Measurements from ENCODE around the gene CNTNAP2.
"Not testable (repeated sequence)": the region's sequence is repeated elsewhere in the genome, so short reads cannot be mapped to it uniquely, and the experiment has no call there.

CNTNAP2 gene

GRCh38 chr7:147053746-147054145, 937.1 kb downstream of the CNTNAP2 start:
- TF ChIP-seq GATA1 (IDR thresholded peaks at IDR 0.05; ENCODE audit: low read depth, low read length) (no peak), POLR2A (IDR thresholded peaks at IDR 0.05; ENCODE audit: low read length) (no peak)
- DNase-seq, result no peak

- DNase-seq, result no peak
- TF ChIP-seq POLR2A (IDR thresholded peaks at IDR 0.05; ENCODE audit: low read length) (no peak), GATA1 (IDR thresholded peaks at IDR 0.05; ENCODE audit: low read depth, low read length) (no peak)
Observed at GRCh38 chr7:147060070-147060469, 943.5 kb downstream of the CNTNAP2 start.

DNA sequence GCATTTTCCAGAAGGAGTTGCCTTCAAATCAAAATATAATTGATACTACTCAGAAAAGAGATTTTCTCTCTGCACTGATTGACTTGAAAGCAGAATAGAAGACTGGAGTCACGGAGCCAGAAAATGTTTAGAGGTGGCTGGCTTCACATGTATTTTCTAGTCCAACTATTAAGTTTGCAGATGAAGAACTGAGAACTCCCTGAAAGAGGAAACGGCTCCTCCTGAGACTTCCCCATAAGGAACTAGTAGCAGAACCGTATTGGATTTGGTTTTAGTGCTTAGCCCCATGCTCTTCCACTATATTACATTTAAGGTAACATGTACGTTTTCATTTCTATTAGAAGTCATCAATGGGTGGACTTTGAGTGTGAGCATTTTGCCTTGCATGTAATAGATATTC, 946.3 kb downstream of the CNTNAP2 start:
- no peak for TF ChIP-seq POLR2A (IDR thresholded peaks at IDR 0.05; ENCODE audit: low read length)
- no peak for TF ChIP-seq GATA1 (IDR thresholded peaks at IDR 0.05; ENCODE audit: low read depth, low read length)
- no peak for DNase-seq

DNA sequence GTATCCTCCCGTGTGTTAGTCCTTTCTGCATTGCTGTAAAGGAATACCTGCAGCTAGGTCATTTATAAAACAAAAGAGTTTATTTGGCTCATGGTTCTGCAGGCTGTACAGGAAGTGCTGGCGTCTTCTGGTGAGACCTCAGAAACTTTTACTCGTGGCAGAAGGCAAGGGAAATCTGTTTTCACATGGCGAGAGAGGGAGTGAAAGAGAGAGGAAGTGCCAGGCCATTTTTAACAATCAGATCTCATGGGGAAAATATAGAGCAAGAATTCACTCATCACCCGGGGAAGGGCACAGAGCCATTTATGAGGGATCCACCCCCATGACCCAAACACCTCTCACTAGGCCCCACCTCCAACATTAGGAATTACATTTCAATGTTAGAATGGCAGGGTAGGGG, 952.2 kb downstream of the CNTNAP2 start:
- DNase-seq, result no peak
- no peak for TF ChIP-seq POLR2A (IDR thresholded peaks at IDR 0.05; ENCODE audit: low read length)
- TF ChIP-seq GATA1 (IDR thresholded peaks at IDR 0.05; ENCODE audit: low read depth, low read length), result no peak

DNA sequence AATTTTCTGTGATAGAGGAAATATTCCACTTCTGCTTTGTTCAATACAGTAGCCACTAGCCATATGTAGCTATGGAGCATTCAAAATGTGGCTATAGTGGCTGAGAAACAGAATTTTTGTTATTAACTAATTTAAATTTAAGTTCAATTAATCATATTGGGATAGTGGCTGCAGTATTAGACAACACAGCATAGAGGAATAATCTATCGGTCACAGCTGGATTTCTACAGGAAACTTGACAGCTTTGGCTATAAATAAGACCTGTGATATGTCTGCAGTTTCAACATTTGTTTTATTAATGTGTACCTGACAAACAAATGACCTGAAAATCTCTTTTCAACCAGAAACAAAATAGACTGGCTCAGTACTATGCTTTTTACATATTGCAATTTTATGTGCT, 953.2 kb downstream of the CNTNAP2 start:
- no peak for DNase-seq
- no peak for TF ChIP-seq POLR2A (IDR thresholded peaks at IDR 0.05; ENCODE audit: low read length)

DNA sequence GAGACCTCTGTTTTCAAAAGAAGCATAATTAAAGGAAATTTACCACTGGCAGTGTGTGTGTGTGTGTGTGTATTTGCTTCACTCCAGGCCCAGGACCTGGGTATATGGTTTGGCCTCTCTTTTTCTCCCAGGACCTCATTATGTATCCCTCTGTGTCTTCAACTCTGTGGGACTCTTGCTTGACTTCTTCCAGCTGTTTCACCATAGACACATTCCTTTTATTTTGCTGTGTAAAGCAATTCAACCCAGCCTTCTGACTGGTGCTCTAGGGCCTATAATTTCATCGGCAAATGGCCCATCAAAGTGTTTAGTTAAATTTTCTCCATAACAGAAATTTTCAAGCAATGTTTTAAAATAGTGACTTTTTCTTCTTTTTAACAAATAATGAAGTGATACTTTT, 954.3 kb downstream of the CNTNAP2 start:
- DNase-seq, result no peak
- TF ChIP-seq POLR2A (IDR thresholded peaks at IDR 0.05; ENCODE audit: low read length) (no peak), GATA1 (IDR thresholded peaks at IDR 0.05; ENCODE audit: low read depth, low read length) (no peak)

DNA sequence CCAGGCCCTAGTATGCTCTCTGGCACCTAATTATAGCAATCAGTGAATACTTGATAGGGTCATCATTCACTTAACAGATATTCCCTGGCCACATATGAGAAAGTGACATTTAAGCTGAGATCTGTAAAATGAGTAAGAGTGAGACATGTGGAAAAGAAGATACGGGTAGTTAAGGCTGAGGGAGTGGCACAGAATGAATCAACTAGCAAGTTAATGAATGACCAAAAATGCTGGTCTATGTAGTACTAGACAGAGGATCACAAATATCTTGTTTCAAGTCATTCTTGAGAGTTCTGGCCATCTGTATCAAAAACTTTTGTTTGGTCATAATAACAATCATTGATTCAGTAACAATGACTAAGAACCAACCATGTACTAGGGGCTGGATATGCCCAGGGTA, 954.9 kb downstream of the CNTNAP2 start:
- no peak for DNase-seq
- TF ChIP-seq POLR2A (IDR thresholded peaks at IDR 0.05; ENCODE audit: low read length) (no peak), GATA1 (IDR thresholded peaks at IDR 0.05; ENCODE audit: low read depth, low read length) (no peak)

DNA sequence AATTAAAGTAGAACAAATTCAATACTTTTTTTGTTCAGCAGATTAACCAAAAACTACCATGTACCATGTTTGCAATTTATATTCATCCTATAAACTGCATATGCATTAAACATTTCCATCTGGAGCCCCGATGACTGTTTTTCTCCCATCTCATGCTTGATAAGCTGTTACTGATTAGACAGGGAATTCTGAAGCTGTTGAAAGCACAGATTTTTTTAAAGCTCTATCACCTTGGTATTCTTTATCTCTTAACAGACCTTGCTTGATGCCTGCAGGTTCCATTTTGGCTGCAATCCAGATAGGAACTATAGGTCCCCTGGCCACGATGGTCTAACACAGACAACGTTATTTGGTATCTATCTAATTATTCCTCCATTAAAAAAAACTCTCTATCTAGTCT, 961.7 kb downstream of the CNTNAP2 start:
- DNase-seq, result no peak
- no peak for TF ChIP-seq GATA1 (IDR thresholded peaks at IDR 0.05; ENCODE audit: low read depth, low read length)
- TF ChIP-seq POLR2A (IDR thresholded peaks at IDR 0.05; ENCODE audit: low read length), result no peak

GRCh38 chr7:147079083-147079482, 962.5 kb downstream of the CNTNAP2 start:
- no peak for TF ChIP-seq POLR2A (IDR thresholded peaks at IDR 0.05; ENCODE audit: low read length)
- TF ChIP-seq GATA1 (IDR thresholded peaks at IDR 0.05; ENCODE audit: low read depth, low read length), result no peak
- DNase-seq, result no peak

GRCh38 chr7:147079921-147080420, 963.4 kb downstream of the CNTNAP2 start:
- no peak for DNase-seq
- TF ChIP-seq POLR2A (IDR thresholded peaks at IDR 0.05; ENCODE audit: low read length), result no peak
- no peak for TF ChIP-seq GATA1 (IDR thresholded peaks at IDR 0.05; ENCODE audit: low read depth, low read length)

DNA sequence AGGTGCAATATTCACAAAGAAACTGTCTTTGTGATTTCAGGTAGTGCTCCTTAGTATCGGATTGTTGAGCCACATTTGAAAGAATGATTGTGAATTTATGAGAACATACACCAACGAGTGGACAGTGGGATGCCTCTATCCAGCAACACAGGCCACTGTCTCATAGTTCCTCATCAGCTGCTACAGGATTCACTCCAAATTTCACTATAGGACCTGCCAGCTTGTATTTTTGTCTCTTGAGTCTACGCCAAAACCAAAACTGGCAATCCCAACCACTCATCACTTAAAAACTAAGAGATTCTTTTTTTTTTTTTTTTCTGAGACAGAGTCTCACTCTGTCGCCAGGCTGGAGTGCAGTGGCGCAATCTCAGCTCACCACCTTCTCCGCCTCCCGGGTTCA, 964.5 kb downstream of the CNTNAP2 start:
- DNase-seq, result no peak
- TF ChIP-seq POLR2A (IDR thresholded peaks at IDR 0.05; ENCODE audit: low read length), result no peak

GRCh38 chr7:147089051-147089461, 972.5 kb downstream of the CNTNAP2 start:
- no peak for TF ChIP-seq GATA1 (IDR thresholded peaks at IDR 0.05; ENCODE audit: low read depth, low read length)
- no peak for DNase-seq

- no peak for TF ChIP-seq GATA1 (IDR thresholded peaks at IDR 0.05; ENCODE audit: low read depth, low read length)
- no peak for TF ChIP-seq POLR2A (IDR thresholded peaks at IDR 0.05; ENCODE audit: low read length)
- no peak for DNase-seq
Observed at GRCh38 chr7:147089608-147090007, 973.0 kb downstream of the CNTNAP2 start.

DNA sequence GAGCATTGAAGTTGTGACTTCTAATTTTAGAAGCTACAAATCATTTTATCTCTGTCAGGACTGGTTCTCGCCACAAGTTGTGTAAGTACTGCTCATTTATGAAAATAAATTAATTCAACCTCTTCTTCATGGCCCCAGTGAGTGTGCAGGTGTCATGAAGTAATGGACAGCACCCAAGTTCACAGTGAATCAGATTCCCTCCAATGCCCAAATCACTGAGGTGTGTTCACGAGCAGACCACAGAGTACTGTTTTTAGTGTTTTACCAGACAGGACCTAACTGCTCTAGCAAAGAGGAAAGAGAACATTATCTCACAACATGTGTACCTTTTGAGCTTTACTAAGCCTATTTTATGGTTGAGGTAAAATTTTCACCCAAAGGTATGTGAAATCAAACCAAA, 980.0 kb downstream of the CNTNAP2 start:
- no peak for DNase-seq
- TF ChIP-seq GATA1 (IDR thresholded peaks at IDR 0.05; ENCODE audit: low read depth, low read length), result no peak
- TF ChIP-seq POLR2A (IDR thresholded peaks at IDR 0.05; ENCODE audit: low read length), result no peak

GRCh38 chr7:147103224-147103623, 986.6 kb downstream of the CNTNAP2 start:
- TF ChIP-seq GATA1 (IDR thresholded peaks at IDR 0.05; ENCODE audit: low read depth, low read length), result no peak
- TF ChIP-seq POLR2A (IDR thresholded peaks at IDR 0.05; ENCODE audit: low read length), result no peak
- no peak for DNase-seq

DNA sequence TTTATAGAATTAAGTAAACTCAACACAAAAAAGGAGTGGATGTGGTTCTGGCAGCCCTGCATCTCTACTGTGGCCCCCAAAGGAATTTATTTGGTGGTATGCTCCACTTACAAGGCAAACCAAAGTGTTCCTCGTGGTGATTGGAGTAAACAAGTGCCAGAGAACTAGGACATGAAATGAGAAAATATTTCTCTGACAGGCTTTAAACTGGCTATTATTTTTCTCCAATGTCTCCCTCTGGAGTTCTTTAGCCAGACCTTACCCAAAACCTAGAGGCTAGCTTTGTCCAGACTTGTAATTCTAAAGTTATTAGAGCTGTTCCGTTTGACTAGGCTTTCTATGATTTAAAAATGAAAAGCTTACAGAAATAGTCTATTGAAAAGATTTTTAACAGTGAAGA, 990.1 kb downstream of the CNTNAP2 start:
- TF ChIP-seq POLR2A (IDR thresholded peaks at IDR 0.05; ENCODE audit: low read length) (no peak), GATA1 (IDR thresholded peaks at IDR 0.05; ENCODE audit: low read depth, low read length) (no peak)
- DNase-seq, result no peak

GRCh38 chr7:147114525-147114924, 997.9 kb downstream of the CNTNAP2 start:
- DNase-seq, result not testable (repeated sequence)
